KBM-7 (cell line): Measurements from ENCODE around the gene NR2C2AP.
"Not testable (repeated sequence)": the region's sequence is repeated elsewhere in the genome, so short reads cannot be mapped to it uniquely, and the experiment has no call there.

Experiments used
- DNase-seq: peaks from one replicate; pipeline ENCODE4 v3.0.0-alpha.2; 2015
- in situ Hi-C: fragments of 300-500 bp; cut with MboI; formaldehyde crosslinking; loops from 2 replicates; pipeline ENCODE4 v1.14.3; 2020; ENCODE audit warnings: low sequenced_read_pairs, low pct_unique_long_range_greater_than_20kb, mixed read lengths

Gene NR2C2AP, protein sequence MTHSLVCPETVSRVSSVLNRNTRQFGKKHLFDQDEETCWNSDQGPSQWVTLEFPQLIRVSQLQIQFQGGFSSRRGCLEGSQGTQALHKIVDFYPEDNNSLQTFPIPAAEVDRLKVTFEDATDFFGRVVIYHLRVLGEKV

DNA sequence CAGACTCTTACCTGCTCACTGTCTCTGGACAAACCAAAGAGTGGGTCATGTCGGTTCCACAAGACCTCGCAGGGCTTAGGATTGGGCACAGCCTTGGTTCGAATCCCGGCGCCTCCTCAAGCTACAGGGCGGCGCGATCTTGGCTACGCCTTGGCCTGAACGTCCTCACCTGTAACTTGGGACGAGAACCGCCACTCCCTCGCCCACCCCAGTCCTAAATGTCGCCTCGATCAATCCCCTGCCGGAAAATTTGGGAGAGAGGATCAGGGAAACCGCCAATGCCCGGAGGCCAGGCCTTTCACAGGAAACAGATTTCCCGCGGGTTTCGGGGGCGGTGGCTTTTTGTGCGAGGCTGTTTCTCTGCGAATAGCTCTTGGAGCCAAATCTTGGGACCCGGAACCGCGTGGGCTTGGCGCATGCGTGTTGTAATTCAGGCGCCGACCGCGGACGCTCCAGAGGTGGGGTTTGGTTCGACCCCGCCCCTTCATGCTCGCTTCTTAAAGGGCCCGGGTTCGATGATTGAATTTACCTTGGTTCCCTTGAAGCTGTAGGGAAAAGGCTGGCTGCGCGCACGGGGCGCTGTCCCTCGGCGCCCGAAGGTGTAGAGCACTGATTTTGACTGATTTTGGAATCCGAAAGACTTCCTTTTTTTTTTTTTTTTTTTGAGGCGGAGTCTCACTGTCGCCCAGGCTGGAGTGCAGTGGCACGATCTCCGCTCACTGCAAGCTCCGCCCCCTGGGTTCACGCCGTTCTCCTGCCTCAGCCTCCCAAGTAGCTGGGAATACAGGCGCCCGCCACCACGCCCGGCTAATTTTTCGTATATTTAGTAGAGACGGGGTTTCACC, at the start of gene NR2C2AP:
TSS of gene NR2C2AP (minus strand) at position 403 of the 845 bp plus-strand sequence. CDS start at position 49, 354 bp downstream.
- DNase-seq = peak; percentile 96
- in situ Hi-C loops = no loop called here

DNA sequence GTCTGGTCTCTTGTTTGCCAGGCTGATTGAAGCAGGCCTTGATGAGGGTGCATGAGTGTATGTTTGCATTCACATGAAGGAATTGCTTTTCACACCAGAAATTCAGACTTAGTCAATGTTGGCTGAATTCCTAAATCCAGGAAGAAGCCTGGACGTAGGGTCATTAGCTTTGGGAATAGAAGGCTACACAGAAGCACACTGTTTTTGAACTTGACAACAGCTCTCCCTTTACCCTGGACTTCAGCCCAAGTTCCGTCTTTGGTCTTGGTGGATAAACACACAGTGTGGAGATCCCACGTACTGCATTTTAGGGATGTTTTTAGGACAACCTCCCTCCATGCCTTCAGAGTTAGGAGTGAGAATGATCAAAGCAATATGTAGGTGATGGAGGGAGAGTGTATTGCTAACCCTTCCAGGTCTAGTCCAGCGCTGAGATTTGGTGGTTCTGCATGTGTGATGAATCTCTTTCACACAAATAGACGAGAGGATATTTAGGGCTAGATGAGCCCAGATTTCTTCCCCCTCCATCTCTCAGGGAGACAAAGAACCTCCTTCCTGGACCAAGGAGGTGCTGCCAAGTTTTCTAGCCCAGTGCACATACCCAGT, 47.1 kb upstream of the NR2C2AP start:
- no peak for DNase-seq
- in situ Hi-C loops = no loop called here

DNA sequence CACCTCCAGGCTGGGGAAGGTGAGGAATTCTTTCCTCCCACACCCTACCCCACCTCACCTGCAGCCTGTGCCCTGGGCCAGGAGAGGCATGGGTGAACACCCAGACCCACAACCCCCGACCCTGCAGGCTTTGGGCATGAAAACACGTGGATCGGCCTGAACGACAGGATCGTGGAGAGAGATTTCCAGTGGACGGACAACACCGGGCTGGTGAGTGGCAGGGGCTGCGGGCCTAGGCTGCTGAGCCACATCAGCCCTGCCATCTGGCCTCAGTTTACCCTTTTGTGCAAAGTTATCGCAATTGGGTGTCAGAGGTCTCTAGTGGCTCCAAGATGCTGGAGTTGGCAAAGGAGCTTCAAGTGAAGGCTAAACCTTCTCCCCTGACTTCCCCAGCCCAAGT, 37.3 kb upstream of the NR2C2AP start:
- in situ Hi-C loops = no loop called here
- no peak for DNase-seq

DNA sequence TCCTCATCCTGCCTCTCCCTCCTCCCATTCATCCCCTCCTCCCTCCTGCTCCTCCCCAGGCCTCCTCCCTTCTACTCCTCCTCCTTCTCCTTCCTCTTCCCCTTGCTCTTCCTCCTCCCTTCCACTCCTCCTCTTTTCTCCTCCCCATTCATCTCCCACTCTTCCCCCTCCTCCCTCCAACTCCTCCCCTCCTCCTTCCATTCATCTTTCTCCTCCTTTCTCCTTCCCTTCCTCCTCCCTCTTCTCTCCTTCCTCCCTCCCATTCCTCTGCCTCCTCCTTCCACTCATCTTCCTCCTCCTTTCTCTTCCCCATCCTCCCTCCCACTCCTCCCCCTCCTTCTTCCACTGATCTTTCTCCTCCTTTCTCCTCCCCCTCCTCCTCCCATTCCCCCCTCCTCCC, 36.5 kb upstream of the NR2C2AP start:
- in situ Hi-C loops = no loop called here
- DNase-seq = no peak

DNA sequence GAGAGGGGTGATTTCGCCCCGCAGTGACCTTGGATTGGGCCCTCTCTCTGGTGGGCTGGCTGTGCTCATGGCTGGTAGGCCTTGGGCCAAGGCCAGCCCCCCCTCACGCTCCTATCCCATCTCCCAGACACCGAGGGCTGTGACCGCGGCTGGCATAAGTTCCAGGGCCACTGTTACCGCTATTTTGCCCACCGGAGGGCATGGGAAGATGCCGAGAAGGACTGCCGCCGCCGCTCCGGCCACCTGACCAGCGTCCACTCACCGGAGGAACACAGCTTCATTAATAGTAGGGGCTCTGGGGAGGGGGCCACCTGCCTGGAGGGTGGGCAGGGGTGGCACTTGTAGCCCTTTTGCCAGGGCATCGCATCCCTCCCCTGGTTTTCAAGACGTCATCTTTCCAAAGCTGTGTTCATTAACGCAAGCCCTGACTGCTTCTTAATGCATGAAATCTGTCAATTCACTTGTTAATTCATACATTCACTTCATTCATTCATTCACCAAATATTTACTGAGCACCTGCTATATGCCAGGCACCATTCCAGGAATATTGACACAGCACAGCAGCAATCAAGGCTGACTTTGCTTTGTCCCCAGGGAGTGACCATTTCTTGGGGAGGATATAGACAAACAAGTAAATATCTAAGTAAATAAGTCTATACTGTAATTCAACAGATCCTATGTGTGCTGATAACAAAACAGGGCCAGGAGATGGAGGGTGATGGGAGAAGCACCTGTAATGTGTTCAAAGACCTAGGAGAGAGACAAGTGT, 35.1 kb upstream of the NR2C2AP start:
- in situ Hi-C loops = no loop called here

DNA sequence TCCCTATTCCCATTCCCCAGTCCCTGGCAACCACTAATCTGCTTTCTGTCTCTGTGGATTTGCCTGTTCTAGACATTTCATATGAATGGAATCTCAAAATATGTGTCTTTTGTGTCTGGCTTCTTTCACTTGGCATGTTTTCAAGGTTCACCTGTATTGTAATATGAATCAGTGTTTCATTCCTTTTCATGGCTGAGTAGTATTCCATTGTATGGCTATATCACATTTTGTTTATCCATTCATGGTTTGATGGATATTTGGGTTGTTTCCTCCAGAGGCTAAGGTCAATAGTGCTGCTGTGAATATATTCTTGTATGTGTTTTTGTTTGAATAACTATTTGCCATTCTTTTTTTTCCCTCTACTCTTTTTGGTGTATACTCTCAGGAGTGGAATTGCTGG, 33.0 kb upstream of the NR2C2AP start:
- in situ Hi-C loops = no loop called here
- DNase-seq = no peak

More for the DNA sequence above, 35.1 kb upstream of the NR2C2AP start:
- DNase-seq = no peak

DNA sequence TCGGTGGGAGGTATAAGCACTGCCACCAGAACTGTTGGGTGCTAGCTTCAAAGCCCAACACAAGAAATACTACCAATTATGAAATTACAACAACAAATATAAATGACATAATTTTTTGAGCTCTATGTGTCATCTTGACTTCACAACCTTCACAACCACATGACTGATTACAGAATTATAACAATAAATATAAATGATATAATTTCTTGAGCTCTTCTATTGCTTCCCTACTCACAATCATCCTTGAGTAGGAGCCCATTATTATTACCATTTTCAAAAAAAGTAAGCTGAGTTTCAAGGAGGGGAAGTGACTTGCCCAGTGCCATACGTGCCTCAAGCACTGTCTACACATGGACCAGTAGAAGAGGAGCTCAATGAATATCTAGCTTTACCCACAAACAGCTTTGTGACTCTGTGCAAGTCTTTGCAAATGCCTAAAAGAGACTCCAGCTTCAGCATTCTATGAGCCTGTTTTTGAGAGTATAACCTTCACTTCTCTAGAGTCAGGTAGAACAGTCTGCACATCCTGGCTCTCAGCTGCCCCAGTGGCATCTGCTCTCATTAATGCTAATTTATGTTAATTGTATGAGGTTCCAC, 31.1 kb upstream of the NR2C2AP start:
- no peak for DNase-seq
- in situ Hi-C loops = no loop called here

DNA sequence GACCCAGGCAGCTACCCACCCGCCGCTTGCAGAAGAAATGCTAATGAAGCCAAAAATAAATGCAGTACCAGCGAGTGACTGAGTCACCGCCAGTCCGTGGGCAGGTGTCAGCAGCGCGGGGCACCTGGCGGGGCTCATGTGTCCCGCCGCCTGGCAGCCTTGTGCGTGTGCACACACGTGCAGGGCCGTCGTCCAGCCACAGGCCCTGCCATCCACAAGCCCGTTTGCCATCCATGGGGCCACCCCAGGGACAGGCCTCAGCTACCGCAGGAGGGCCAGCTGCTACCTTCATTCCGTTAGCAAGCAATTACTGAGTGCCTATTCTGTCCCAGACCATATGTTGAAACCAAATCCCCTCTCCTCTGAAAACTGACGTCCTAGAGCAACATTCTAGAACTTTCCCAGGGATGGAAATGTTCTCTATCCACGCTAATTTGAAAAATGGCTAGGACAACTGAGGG, 29.1 kb upstream of the NR2C2AP start:
- DNase-seq = no peak
- in situ Hi-C loops = no loop called here

DNA sequence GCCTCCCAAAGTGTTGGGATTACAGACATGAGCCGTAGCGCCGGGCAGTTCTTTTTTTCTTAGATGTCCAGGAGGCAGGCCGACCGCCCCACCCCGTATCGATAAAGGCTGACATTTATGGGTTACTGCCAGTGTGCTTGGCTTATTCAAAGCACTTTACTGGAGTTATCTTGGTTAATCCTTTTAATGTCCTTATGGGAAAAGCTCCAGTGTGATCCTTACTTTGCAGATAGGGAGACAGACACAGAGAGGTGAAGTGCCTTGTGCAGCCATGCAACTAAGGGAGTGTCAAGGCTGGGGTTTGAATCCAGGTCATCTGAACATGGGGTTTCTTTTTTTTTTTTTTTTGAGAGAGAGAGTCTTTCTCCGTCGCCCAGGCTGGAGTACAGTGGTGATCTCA, 27.8 kb upstream of the NR2C2AP start:
- in situ Hi-C loops = no loop called here
- DNase-seq = no peak

DNA sequence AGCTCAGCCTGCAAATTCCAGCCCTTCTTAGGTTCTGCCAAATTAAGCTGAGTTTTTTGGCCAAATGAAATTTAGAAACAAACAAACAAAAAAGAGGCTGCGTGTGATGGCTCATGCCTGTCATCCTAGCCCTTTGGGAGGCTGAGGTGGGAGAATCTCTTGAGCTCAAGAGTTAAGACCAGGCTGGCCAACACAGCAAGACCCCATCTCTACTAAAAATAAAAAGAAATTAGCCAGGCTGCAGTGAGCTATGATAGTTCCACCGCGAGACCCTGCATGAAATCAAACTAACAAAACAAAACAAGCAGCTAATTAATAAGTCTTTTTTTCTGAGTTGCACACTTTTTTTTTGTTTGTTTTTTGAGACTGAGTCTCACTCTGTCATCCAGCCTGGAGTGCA, 26.5 kb upstream of the NR2C2AP start:
- in situ Hi-C loops = no loop called here
- DNase-seq = no peak

DNA sequence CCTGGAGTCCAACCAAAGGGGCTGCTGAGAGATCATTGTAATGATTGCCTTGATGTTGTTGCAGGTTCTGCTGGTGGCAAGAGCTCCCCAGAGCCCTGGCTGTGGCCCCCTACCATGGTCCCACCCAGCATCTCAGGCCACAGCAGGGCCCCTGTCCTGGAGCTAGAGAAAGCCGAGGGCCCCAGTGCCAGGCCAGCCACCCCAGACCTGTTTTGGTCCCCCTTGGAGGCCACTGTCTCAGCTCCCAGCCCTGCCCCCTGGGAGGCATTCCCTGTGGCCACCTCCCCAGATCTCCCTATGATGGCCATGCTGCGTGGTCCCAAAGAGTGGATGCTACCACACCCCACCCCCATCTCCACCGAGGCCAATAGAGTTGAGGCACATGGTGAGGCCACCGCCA, 24.0 kb upstream of the NR2C2AP start:
- in situ Hi-C loops = no loop called here
- DNase-seq = no peak

DNA sequence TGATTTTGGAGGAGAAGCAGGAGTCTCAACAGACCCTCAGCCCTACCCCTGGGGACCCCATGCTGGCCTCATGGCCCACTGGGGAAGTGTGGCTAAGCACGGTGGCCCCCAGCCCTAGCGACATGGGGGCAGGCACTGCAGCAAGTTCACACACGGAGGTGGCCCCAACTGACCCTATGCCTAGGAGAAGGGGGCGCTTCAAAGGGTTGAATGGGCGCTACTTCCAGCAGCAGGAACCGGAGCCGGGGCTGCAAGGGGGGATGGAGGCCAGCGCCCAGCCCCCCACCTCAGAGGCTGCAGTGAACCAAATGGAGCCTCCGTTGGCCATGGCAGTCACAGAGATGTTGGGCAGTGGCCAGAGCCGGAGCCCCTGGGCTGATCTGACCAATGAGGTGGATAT, 23.4 kb upstream of the NR2C2AP start:
- DNase-seq = no peak
- in situ Hi-C loops = no loop called here

DNA sequence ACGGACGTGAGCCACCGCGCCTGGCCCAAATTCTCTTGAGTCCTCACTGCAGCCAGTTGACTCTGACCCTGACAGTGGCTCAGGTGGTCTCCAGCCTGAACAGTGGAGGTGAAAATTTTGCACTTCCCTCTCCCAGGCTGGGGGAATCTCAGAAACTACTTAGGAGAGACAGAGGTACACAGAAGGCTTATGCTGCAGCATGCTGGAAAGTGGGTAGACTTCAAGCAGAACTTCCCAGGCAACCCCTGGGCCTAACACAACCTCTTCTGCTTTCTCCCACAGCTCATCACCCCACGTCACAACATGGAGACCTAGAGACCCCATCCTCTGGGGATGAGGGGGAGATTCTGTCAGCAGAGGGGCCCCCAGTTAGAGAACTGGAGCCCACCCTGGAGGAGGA, 23.0 kb upstream of the NR2C2AP start:
- in situ Hi-C loops = no loop called here
- no peak for DNase-seq

DNA sequence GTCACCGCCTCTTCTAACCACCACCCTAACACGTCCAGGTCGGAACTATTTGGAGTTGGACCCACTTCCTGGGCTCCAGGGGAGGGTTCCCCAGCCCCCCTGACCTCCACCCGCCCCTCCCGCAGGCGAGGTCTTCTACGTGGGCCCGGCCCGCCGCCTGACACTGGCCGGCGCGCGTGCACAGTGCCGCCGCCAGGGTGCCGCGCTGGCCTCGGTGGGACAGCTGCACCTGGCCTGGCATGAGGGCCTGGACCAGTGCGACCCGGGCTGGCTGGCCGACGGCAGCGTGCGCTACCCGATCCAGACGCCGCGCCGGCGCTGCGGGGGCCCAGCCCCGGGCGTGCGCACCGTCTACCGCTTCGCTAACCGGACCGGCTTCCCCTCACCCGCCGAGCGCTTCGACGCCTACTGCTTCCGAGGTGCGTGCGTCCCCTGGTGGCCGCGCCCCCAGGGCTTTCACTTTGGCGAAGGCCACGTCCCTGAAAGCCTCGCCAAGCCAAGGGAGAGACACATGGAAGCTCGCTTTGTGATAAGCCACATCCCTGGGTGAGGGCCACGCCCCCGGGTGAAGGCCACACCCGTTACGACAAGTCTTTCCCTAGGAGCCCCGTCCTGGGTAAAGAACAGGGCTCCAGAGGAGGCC, 21.8 kb upstream of the NR2C2AP start:
- DNase-seq = peak; percentile 85
- in situ Hi-C loops = no loop called here

DNA sequence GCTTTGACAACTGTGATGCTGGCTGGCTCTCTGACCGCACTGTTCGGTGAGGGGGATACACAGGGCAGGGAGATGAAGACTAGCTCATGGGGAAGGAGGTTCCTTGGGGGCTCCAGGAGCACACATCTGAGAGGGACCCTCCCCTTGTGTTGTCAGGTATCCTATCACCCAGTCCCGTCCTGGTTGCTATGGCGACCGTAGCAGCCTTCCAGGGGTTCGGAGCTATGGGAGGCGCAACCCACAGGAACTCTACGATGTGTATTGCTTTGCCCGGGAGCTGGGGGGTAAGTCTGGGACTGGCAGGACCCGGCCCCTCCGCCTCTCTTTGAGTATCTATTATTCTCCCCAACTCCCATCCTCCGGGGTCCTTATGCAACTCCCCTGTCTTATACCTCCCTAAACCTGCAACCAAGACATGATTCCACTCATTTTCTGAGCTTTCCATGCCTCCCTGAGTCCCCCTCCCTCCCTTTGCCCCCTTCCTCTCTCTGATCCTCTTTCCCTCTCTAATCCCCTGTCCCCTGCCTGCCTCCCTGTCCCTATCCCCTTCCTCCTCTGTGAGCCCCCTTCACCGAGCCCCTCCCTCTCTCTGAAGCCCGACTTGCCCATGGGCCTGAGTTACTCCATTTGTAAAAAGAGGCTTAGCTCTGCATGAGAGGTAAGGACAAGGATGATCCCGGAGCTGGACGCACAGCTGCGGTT, 21.1 kb upstream of the NR2C2AP start:
- no peak for DNase-seq
- in situ Hi-C loops = no loop called here

DNA sequence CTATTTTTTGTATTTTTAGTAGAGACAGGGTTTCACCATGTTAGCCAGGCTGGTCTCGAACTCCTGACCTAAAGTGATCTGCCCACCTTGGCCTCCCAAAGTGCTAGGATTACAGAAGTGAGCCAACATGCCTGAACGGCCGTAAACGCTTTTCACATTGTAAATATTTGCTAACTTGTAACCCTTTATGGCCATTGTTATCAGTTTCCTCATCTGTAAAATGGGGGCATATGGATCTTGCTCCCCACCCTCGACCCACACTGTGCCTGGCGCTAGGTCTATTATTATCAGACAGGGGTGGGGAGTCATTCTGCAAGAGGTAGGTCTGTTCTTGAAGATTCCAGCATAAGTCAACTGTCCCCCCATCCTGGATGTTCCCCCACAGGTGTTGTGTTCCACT, 20.4 kb upstream of the NR2C2AP start:
- in situ Hi-C loops = no loop called here
- DNase-seq = no peak

DNA sequence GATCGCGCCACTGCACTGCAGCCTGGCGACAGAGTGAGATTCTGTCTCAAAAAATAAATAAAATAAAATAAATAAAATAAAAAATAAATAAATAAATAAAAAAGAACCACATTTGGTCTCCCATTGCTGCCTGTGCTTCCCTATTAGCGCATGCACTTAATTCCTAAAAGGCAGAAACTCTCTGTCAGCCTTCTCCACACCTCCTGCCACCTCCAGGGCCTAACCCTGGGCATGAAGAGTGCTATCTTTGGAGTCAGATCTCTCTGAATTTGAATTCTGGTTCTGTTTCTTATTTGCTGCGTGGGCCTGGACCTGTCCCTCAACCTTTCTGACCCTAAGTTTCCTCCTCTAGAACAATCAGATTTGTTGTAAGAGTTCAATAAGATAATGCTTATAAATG, 19.8 kb upstream of the NR2C2AP start:
- DNase-seq = no peak
- in situ Hi-C loops = no loop called here

DNA sequence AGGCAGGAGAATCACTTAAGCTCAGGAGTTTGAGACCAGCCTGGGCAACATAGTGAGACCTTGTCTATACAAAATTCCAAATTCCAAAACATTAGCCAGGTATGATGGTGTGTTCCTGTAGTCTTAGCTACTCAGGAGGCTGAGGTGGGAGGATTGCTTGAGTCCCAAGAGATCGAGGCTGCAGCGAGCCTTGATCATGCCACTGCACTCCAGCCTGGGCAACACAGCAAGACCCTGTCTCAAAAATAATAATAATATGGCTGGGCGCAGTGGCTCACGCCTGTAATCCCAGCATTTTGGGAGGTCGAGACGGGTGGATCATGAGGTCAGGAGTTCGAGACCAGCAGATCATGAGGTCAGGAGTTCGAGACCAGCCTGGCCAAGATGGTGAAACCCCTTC, 17.8 kb upstream of the NR2C2AP start:
- in situ Hi-C loops, DNase-seq: not testable (repeated sequence)
